ENCODE data around the gene TTLL8.

TTLL8 gene

DNA sequence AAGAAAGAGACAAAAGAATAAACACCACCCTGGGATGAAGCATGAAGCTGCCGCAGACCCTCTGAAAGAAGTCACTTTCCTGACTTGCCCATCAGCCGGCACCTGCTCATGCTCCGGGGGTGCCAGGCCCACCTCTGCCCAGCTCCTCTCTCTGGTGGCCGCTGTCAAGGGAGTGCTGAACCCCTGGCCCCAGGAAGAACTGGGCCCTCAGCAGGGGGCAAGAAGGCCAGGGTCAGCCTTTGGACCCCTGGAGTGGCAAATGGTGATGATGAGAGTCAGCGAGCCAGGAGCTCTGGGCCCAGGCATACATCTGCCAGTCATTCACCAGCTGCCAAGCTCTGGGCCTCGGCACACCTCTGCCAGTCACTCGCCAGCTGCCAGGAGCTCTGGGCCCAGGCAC is 17.4 kb downstream of the TTLL8 start:
- no peak for DNase-seq

DNA sequence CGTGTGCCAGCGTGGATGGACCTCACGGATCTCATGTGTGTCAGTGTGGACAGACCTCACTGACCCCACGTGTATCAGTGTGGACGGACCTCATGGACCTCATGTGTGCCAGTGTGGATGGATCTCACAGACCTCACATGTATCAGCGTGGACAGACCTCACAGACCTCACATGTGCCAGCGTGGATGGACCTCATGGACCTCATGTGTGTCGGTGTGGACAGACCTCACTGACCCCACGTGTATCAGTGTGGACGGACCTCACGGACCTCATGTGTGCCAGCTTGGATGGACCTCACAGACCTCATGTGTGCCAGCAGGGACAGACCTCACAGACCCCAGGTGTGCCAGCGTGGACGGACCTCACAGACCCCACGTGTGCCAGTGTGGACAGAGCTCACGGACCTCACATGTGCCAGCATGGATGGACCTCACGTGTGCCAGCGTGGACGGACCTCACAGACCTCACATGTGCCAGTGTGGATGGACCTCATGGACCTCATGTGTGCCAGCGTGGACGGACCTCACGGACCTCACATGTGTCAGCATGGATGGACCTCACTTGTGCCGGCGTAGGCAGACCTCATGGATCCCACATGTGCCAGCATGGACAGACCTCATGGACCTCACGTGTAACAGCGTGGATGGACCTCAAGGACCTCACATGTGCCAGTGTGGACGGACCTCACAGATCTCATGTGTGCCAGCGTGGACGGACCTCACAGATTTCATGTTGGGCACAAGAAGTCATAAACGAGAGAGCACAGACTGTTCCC is 18.2 kb downstream of the TTLL8 start:
- DNase-seq: no peak

- DNase-seq: no peak
Observed at GRCh38 chr22:50035976-50036724, 21.9 kb downstream of the TTLL8 start.

DNA sequence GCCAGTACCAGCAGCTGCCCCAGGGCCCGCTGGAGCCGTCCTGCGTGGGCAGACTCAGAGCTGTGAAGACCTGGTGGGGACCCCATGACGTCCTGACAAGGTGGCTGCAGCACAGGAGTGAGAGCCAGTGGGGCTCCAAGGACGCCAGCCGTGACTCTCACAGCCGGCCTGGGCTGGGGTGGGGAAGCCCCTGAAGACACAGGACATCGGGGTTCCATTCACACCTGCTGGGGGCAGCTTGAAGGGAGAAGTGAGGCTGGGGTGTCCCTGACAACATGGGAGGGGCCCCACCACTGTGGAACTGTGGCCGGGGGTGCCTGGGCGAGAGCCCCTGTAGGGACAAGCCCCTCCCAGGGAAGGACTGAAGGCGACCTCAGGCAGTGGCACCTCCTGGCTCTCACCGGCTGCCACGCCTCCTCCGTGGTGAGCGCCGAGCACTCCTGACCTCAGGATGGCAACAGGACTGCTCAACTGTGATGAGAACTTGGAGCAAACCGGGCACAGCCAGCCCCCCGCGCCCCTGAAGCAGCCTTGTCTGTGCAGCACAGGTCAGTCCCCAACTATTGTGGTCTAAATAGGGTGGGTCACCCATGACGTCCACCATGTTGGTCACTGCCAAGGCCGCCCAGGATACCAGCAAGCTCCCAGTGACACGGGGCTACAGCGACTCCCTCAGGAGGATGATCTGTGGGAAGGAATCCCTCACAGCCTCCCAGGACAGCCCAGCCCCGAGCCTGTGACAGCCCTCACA is 22.8 kb downstream of the TTLL8 start:
- no peak for DNase-seq

DNA sequence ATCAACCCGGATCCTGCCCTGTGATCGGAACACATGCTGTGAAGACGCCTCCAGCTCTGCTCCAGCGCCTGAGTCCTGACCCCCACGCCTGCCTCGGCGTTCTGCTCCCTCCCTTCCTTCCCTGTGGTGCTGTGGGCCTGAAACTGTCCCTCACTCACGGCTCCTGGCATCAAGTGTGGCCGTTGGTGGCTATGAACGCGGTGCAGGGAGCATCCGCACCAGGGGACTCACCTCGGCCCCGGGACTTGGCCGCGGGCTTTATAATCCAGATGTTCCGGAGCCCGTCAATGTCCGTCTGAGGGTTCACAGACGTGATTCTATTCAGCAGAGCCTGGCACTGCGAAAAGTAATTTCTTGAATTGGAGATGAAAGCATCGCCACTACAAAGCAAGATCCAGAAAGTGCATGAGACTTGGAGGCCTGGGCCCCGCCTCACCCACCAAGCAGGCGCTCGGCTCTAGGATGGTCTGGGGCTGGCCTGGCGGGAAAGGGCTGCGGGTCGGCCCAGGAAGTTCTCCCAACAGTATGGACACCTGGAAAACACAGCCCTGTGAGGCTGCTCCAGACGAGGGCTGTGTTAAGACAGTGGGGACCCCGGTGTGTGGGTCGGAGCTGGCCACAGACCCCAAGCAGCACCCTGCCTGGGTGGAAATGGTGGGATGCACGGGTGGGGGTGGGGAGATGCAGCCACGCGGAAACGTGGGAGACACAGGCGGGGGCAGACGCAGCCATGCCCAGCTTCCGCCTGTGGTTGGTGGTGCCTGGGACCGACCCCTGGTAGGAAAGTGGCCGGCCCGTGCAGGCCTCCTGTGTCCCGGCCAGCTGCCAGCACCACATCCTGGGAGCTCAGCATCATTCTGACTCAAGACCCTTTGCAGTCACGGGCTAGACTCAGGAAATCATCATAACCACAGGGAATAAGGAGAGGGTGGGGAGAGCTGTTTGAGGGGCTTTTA is 23.7 kb downstream of the TTLL8 start:
- no peak for DNase-seq

DNA sequence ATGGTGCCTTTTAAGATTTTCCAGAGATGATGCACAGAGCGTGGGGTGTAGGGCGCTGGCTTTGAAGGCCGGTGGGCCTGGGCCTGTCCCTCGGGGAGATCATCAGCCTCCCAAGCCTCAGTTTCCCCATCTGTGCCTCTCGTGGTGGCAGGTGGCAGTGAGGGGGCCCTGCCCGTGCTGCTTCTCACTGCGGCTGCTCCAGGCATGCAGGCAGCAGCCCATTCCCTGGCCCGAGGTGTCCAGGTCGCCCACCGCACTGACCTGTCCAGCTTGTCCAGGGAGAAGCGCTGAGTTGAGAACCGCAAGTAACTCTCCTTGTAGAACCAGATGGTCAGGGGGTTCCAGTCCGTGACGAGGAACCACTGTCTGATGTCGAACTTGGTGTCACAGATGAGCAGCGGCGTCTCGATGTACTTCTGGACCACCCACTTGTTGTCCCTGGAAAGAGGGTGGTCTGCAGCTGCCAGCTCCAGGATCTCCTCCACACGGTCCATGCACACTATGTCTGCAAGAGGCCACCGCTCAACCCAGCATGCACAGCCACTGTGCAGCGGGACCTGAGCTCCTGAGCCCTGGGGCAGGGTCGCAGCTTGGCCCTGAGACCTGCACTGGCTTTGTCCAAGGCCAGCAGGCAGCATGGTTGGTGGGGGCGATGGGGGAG is 25.0 kb downstream of the TTLL8 start:
- no peak for DNase-seq

GRCh38 chr22:50032109-50032871 is 25.8 kb downstream of the TTLL8 start:
- no peak for DNase-seq

GRCh38 chr22:50031189-50032091 is 26.7 kb downstream of the TTLL8 start:
- DNase-seq: no peak

- DNase-seq: peak; percentile 58
Observed at GRCh38 chr22:50030297-50031188, 27.6 kb downstream of the TTLL8 start.

GRCh38 chr22:50027639-50028537 is 30.2 kb downstream of the TTLL8 start:
- DNase-seq: no peak

DNA sequence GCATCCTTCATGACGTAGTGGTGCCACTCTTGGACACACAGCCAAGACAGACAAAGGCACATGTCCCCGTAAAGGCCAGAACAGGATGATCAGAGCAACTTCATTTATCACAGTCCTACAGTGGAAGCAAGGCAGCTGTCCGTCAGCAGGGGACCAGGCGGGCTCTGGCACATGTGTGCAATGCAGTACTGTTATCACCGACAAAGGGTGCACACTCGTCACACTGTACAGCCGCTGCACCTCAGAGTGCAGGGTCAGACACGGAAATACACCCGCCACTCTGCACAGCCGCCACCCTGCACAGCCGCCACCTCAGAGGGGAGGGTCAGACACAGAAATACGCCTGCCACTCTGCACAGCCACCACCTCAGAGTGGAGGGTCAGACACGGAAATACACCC is 32.1 kb downstream of the TTLL8 start:
- no peak for DNase-seq

GRCh38 chr22:50022171-50022819 is 35.8 kb downstream of the TTLL8 start:
- DNase-seq: no peak

DNA sequence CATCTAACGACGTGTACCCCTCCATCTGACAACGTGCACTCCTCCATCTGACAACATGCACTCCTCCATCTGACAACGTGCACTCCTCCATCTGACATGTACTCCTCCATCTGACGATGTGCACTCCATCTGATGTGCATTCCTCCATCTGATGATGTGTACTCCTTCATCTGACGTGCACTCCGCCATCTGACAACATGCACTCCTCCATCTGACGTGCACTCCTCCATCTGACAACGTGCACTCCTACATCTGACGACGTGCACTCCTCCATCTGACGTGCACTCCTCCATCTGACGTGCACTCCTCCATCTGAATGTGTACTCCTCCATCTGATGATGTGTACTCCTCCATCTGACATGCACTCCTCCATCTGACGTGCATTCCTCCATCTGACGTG is 37.5 kb downstream of the TTLL8 start:
- DNase-seq: no peak

- no peak for DNase-seq
Observed at GRCh38 chr22:50019316-50019715, 38.8 kb downstream of the TTLL8 start.

DNA sequence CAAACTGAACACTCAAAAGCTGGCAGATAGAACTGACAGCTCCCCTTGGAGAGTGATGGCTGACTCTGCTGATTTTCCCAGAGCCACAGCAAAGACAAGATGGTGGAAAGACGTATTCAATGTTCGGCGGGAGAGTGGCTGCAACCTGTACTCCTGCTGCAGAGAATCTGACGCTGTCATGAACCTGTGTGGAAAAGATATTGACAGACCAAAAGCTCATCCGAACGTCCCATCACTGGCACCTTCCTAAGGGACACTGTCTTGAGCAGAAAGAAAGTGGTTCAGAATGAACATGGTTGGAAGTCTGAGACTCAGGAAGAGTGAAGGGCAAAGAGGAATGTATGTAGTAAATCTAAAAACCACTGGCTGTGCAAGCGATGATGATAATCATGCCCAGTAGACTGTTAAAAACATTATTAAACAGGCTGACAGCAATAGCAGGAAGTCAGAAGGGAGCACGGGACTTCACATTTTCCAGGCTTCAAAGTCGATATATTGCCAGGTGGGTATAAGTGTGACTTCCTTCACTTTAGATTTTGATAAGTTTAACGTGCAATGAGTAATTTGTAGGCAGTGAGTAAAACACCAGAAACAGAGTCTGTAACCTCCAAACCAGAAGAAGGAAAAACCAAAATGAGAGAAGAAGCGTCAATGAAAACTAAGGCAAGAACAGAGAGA is 39.4 kb downstream of the TTLL8 start:
- no peak for DNase-seq

- DNase-seq: no peak
Observed at GRCh38 chr22:50017701-50018224, 40.3 kb downstream of the TTLL8 start.

All from right hindlimb (tissue), 1 donor.